IMR-90 (cell line): Measurements from ENCODE around the gene GTSE1. TPM values are rescaled to one million over a fixed set of nuclear protein-coding genes. Genes with fewer than 3 reads are reported as not detected.
A peak's percentile ranks its signal among the peaks of the same experiment; 100 is the strongest.

Experiments
- ATAC-seq: fragments of 200-7000 bp; cut with Tn5 transposase; 2 replicates; pipeline ENCODE4 v1.9.1; 2020; ENCODE audit warnings: low read depth, mild to moderate bottlenecking, moderate library complexity
- BruUV-seq: library from RNA; stranded (reverse); fragments of 400-500 nt; replicated peaks from 2 replicates; lab custom pipeline; 2021; lab: Mats Ljungman, UMichigan
- CTCF ChIA-PET: fragments of 300-600 bp; formaldehyde crosslinking; extraction: SDS; loops from one replicate; lab custom pipeline; 2021; ENCODE audit warnings: antibody characterized with exemption; lab: Yijun Ruan, JAX
- POLR2A ChIA-PET: fragments of 300-600 bp; sonication (Branson Sonifier 250); formaldehyde crosslinking; loops from one replicate; lab custom pipeline; 2022; ENCODE audit warnings: antibody characterized with exemption; ENCODE audit not compliant: unreplicated experiment; lab: Charles Lee
- DNase-seq: peaks from one replicate; pipeline ENCODE4 v3.0.0; 2013
- H2AFZ ChIP-seq: replicated peaks from 2 replicates; pipeline ENCODE3; 2013; ENCODE audit warnings: low read length, mild to moderate bottlenecking; ENCODE audit not compliant: poor library complexity
- H2AK5ac ChIP-seq: 2 replicates; pipeline ENCODE4 v1.6.1; 2013; ENCODE audit warnings: low read depth, low read length, inconsistent platforms
- H2AK9ac ChIP-seq: replicated peaks from 2 replicates; pipeline ENCODE3; 2013; ENCODE audit warnings: mild to moderate bottlenecking, low read depth, low read length, moderate library complexity; ENCODE audit not compliant: poor library complexity
- H2BK120ac ChIP-seq: 2 replicates; pipeline ENCODE4 v1.6.1; 2013; ENCODE audit warnings: low read depth, low read length, inconsistent platforms
- H2BK15ac ChIP-seq: 3 replicates; pipeline ENCODE4 v1.6.1; 2013; ENCODE audit warnings: low read depth, low read length, inconsistent platforms
- H2BK20ac ChIP-seq: 2 replicates; pipeline ENCODE4 v1.6.1; 2013; ENCODE audit warnings: low read depth, mild to moderate bottlenecking, inconsistent platforms, low read length, moderate library complexity
- H2BK5ac ChIP-seq: 2 replicates; pipeline ENCODE4 v1.6.1; 2013; ENCODE audit warnings: mild to moderate bottlenecking, low read depth, low read length, inconsistent platforms; ENCODE audit not compliant: poor library complexity, severe bottlenecking
- H3K14ac ChIP-seq: replicated peaks from 2 replicates; pipeline ENCODE4 v1.6.1; 2013; ENCODE audit warnings: low read depth, low read length, inconsistent platforms
- H3K18ac ChIP-seq: 2 replicates; pipeline ENCODE4 v1.6.1; 2013; ENCODE audit warnings: low read depth, low read length, control low read depth
- H3K23ac ChIP-seq: 2 replicates; pipeline ENCODE4 v1.6.1; 2013; ENCODE audit warnings: low read depth, low read length, inconsistent platforms
- H3K27ac ChIP-seq: 2 replicates; pipeline ENCODE4 v1.5.1; 2013; ENCODE audit warnings: mild to moderate bottlenecking, control low read depth, low read length; ENCODE audit not compliant: insufficient read depth
- H3K27me3 ChIP-seq: 2 replicates; pipeline ENCODE4 v1.6.1; 2013; ENCODE audit warnings: low read length; ENCODE audit not compliant: control insufficient read depth, insufficient read depth
- H3K36me3 ChIP-seq: 2 replicates; pipeline ENCODE4 v1.6.1; 2013; ENCODE audit warnings: low read length, mixed read lengths; ENCODE audit not compliant: control insufficient read depth, insufficient read depth
- H3K4ac ChIP-seq: 2 replicates; pipeline ENCODE4 v1.6.1; 2013; ENCODE audit warnings: low read depth, low read length, inconsistent platforms
- H3K4me1 ChIP-seq: 2 replicates; pipeline ENCODE4 v1.6.1; 2013; ENCODE audit warnings: low read length, mixed read lengths; ENCODE audit not compliant: control insufficient read depth, insufficient read depth
- H3K4me2 ChIP-seq: 2 replicates; pipeline ENCODE4 v1.6.1; 2013; ENCODE audit warnings: low read depth, mild to moderate bottlenecking, control low read depth, low read length, moderate library complexity
- H3K4me3 ChIP-seq: 2 replicates; pipeline ENCODE4 v1.5.1; 2013; ENCODE audit warnings: low read depth, mild to moderate bottlenecking, control low read depth, low read length, moderate library complexity; ENCODE audit not compliant: insufficient read depth
- H3K56ac ChIP-seq: 2 replicates; pipeline ENCODE4 v1.6.1; 2013; ENCODE audit warnings: low read length, inconsistent platforms; ENCODE audit not compliant: insufficient read depth; ENCODE audit errors: extremely low read depth
- H3K79me1 ChIP-seq, 2 experiments: 2 replicates each; pipeline ENCODE4 v1.6.1; 2013; ENCODE audit warnings: low read length in 2 of 2, inconsistent platforms in 1 of 2, low read depth in 1 of 2
- H3K9ac ChIP-seq: 2 replicates; pipeline ENCODE4 v1.6.1; 2013; ENCODE audit warnings: low read depth, low read length, control low read depth
- H3K9me1 ChIP-seq: 2 replicates; pipeline ENCODE4 v1.6.1; 2013; ENCODE audit warnings: low read length, inconsistent platforms; ENCODE audit not compliant: insufficient read depth
- H3K9me3 ChIP-seq: 2 replicates; pipeline ENCODE4 v1.6.1; 2013; ENCODE audit warnings: low read length; ENCODE audit not compliant: control insufficient read depth, insufficient read depth
- H4K20me1 ChIP-seq: 2 replicates; pipeline ENCODE4 v1.6.1; 2013; ENCODE audit warnings: low read length, inconsistent platforms; ENCODE audit not compliant: insufficient read depth
- H4K5ac ChIP-seq: 2 replicates; pipeline ENCODE4 v1.6.1; 2013; ENCODE audit warnings: mild to moderate bottlenecking, low read depth, low read length, control low read depth
- H4K8ac ChIP-seq, 2 experiments: 2 replicates each; pipeline ENCODE4 v1.6.1; 2013; ENCODE audit warnings: low read depth in 2 of 2, low read length in 2 of 2, control low read depth in 1 of 2, inconsistent platforms in 1 of 2
- H4K91ac ChIP-seq: 2 replicates; pipeline ENCODE4 v1.6.1; 2013; ENCODE audit warnings: low read depth, low read length, inconsistent platforms; ENCODE audit not compliant: insufficient read depth
- BHLHE40 ChIP-seq: fragments of 150-350 bp; IDR thresholded peaks from 2 replicates; pipeline ENCODE4 v1.6.1; 2016; ENCODE audit warnings: mild to moderate bottlenecking, low read depth, low read length
- CEBPB ChIP-seq: IDR thresholded peaks from 2 replicates; pipeline ENCODE4 v1.6.1; 2012; ENCODE audit warnings: low read depth, low read length, improper control_type of control experiment
- CHD1 ChIP-seq: IDR thresholded peaks from 2 replicates; pipeline ENCODE4 v1.6.1; 2012; ENCODE audit warnings: low read depth, low read length, improper control_type of control experiment
- FOS ChIP-seq: fragments of 150-350 bp; IDR thresholded peaks from 2 replicates; pipeline ENCODE4 v1.6.1; 2016; ENCODE audit warnings: low read depth, low read length
- MAFK ChIP-seq: IDR thresholded peaks from 2 replicates; pipeline ENCODE4 v1.6.1; 2012; ENCODE audit warnings: low read depth, low read length, improper control_type of control experiment
- MAZ ChIP-seq: IDR thresholded peaks from 2 replicates; pipeline ENCODE4 v1.6.1; 2012; ENCODE audit warnings: low read depth, mild to moderate bottlenecking, low read length, improper control_type of control experiment, moderate library complexity, borderline replicate concordance
- MXI1 ChIP-seq: IDR thresholded peaks from 2 replicates; pipeline ENCODE4 v1.6.1; 2012; ENCODE audit warnings: low read depth, mild to moderate bottlenecking, low read length, moderate library complexity, borderline replicate concordance
- NFE2L2 ChIP-seq: fragments of 150-350 bp; IDR thresholded peaks from 2 replicates; pipeline ENCODE4 v1.6.1; 2016; ENCODE audit warnings: low read depth, mild to moderate bottlenecking, low read length
- POLR2A ChIP-seq: IDR thresholded peaks from 2 replicates; pipeline ENCODE4 v1.6.1; 2012; ENCODE audit warnings: mild to moderate bottlenecking, low read depth, low read length
- RAD21 ChIP-seq: IDR thresholded peaks from 2 replicates; pipeline ENCODE4 v1.6.1; 2012; ENCODE audit warnings: low read length, improper control_type of control experiment
- RCOR1 ChIP-seq: IDR thresholded peaks from 2 replicates; pipeline ENCODE4 v1.6.1; 2012; ENCODE audit warnings: mild to moderate bottlenecking, low read length, improper control_type of control experiment; ENCODE audit not compliant: insufficient replicate concordance
- RFX5 ChIP-seq: IDR thresholded peaks from 2 replicates; pipeline ENCODE4 v1.8.0; 2012; ENCODE audit warnings: low read depth, mild to moderate bottlenecking, low read length, moderate library complexity
- SMC3 ChIP-seq: fragments of 150-350 bp; IDR thresholded peaks from 2 replicates; pipeline ENCODE4 v1.6.1; 2016; ENCODE audit warnings: low read depth, mild to moderate bottlenecking, antibody characterized with exemption, low read length, moderate library complexity
- WGBS, 2 experiments: methylation state at CpG; one replicate each; pipeline versions ENCODE4 v1.1.5 to v1.1.7; 2013; ENCODE audit warnings: missing lambda C conversion rate in 2 of 2; ENCODE audit not compliant: insufficient read length in 1 of 2; ENCODE audit errors: extremely low coverage in 2 of 2; 5-methylcytosine and 5-hydroxymethylcytosine counted together
- dilution Hi-C: fragments of 300-500 bp; cut with HindIII; formaldehyde crosslinking; loops from one replicate; pipeline ENCODE4 v1.14.3; 2018; ENCODE audit warnings: low sequenced_read_pairs; ENCODE audit not compliant: unreplicated experiment
- in situ Hi-C: fragments of 300-500 bp; cut with MboI; formaldehyde crosslinking; loops from 3 replicates; pipeline ENCODE4 v1.14.3; 2019; ENCODE audit warnings: low sequenced_read_pairs, inconsistent platforms, mixed read lengths
- intact Hi-C: fragments of 100-400 bp; cut with micrococcal nuclease; formaldehyde crosslinking; loops from 2 replicates; pipeline ENCODE4 v1.10.0; 2022
- polyA plus RNA-seq, 3 experiments: library from polyadenylated mRNA; depleted of rRNA; stranded (reverse); fragments of >200 nt; gene quantifications; 2 replicates each; pipeline ENCODE4 v1.2.3, GENCODE V29; 2012; ENCODE audit warnings: low replicate concordance in 1 of 3
- total RNA-seq: library from RNA; depleted of rRNA; stranded (reverse); fragments of >200 nt; gene quantifications from 2 replicates; pipeline ENCODE4 v1.2.3, GENCODE V29; 2012
- TF ChIP-seq, protein P1 (sequence below): fragments of 150-350 bp; IDR thresholded peaks from 2 replicates; pipeline ENCODE4 v1.6.1; 2016; ENCODE audit warnings: low read depth, mild to moderate bottlenecking, low read length, moderate library complexity, borderline replicate concordance
- TF ChIP-seq, protein P2 (sequence below): conservative IDR thresholded peaks from 2 replicates; pipeline ENCODE4 v1.5.1; 2012; ENCODE audit warnings: mild to moderate bottlenecking, low read depth, low read length, improper control_type of control experiment
- TF ChIP-seq, protein P3 (sequence below): fragments of 150-350 bp; IDR thresholded peaks from 2 replicates; pipeline ENCODE4 v1.6.1; 2017; ENCODE audit warnings: mild to moderate bottlenecking, antibody characterized with exemption, low read length, low read depth

Gene GTSE1
- total and polyA plus RNA-seq, 2 of the 4 experiments (the other 2 are of a cell fraction): 5.9 to 17.1 TPM

DNA sequence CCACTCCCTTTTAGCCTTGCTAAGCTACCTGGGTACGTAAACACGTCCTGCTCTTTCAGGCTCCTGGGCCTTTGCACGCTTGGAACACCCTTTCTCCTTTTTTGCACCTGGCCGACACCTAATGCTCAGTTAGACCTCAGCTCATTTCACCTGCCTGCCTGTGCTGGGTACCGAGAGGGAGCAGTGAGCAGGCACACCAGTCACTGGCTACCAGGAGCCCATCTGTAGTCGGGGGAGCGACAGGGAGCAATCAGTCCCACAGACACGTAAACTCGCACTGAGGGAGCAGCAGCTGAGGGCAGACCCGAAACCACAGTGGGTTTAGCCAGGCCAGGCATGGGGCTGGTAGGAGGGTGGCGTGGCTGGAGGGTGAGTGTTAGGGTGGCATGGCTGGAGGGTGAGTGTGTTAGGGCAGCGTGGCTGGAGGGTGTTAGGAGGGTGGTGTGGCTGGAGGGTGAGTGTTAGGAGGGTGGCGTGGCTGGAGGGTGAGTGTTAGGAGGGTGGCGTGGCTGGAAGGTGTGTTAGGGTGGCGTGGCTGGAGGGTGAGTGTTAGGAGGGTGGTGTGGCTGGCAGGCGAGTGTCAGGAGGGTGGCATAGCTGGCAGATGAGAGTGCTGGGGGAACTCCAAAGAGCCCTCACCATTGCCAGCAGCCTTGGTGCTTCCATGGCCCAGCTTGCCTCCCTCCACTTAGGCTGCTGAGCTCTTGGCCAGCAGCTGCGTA, 6.4 kb upstream of the GTSE1 start:
- H3K18ac ChIP-seq: no peak overlapping the region
- no peak overlapping the region for H2BK120ac ChIP-seq
- DNase-seq (no peak), ATAC-seq (no peak)
- no peak overlapping the region for H3K56ac ChIP-seq
- H3K79me1 ChIP-seq: peaks cover 0 to 3% of the 10 kb centered on the region in 2 experiments; a peak in 1 of 4 replicates
- H3K36me3 ChIP-seq: peaks cover 53% of the 10 kb centered on the region
- no peak overlapping the region for H4K5ac ChIP-seq
- 85% methylated on average over 8 of the region's 17 CpGs; no CpG with 5 or more reads in 1 of the 2 experiments for WGBS, 2 experiments
- no peaks in the 10 kb centered on the region for H4K20me1 ChIP-seq
- dilution Hi-C loops (no loop called here), intact Hi-C loops (no loop called here), in situ Hi-C loops (no loop called here)
- no peak overlapping the region for H2BK15ac ChIP-seq
- no peak overlapping the region for H2AK9ac ChIP-seq
- no peak overlapping the region for H3K9ac ChIP-seq
- ChIA-PET CTCF (no interaction called here), POLR2A (interaction anchor here (0.5 kb wide), 1 partner anchor 217 kb away, joined by 4 read pairs; no protein-coding TSS in a partner anchor)
- no peak overlapping the region for H2BK5ac ChIP-seq
- H3K4me3 ChIP-seq: no peak overlapping the region
- H2BK20ac ChIP-seq: no peak overlapping the region
- no peak overlapping the region for H3K4me2 ChIP-seq
- BruUV-seq: no TSS peak
- H3K9me3 ChIP-seq: no peaks in the 10 kb centered on the region
- TF ChIP-seq MAFK: no peak
- TF ChIP-seq POLR2A: no peak
- no peak for TF ChIP-seq SMC3
- no peak for TF ChIP-seq RCOR1
- TF ChIP-seq BHLHE40: no peak
- TF ChIP-seq MXI1: no peak
- TF ChIP-seq, protein P1, sequence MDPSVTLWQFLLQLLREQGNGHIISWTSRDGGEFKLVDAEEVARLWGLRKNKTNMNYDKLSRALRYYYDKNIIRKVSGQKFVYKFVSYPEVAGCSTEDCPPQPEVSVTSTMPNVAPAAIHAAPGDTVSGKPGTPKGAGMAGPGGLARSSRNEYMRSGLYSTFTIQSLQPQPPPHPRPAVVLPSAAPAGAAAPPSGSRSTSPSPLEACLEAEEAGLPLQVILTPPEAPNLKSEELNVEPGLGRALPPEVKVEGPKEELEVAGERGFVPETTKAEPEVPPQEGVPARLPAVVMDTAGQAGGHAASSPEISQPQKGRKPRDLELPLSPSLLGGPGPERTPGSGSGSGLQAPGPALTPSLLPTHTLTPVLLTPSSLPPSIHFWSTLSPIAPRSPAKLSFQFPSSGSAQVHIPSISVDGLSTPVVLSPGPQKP: no peak
- no peak for TF ChIP-seq NFE2L2
- no peak for TF ChIP-seq CEBPB
- TF ChIP-seq, protein P2, sequence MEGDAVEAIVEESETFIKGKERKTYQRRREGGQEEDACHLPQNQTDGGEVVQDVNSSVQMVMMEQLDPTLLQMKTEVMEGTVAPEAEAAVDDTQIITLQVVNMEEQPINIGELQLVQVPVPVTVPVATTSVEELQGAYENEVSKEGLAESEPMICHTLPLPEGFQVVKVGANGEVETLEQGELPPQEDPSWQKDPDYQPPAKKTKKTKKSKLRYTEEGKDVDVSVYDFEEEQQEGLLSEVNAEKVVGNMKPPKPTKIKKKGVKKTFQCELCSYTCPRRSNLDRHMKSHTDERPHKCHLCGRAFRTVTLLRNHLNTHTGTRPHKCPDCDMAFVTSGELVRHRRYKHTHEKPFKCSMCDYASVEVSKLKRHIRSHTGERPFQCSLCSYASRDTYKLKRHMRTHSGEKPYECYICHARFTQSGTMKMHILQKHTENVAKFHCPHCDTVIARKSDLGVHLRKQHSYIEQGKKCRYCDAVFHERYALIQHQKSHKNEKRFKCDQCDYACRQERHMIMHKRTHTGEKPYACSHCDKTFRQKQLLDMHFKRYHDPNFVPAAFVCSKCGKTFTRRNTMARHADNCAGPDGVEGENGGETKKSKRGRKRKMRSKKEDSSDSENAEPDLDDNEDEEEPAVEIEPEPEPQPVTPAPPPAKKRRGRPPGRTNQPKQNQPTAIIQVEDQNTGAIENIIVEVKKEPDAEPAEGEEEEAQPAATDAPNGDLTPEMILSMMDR: no peak
- TF ChIP-seq MAZ: no peak
- TF ChIP-seq FOS: no peak
- TF ChIP-seq, protein P3, sequence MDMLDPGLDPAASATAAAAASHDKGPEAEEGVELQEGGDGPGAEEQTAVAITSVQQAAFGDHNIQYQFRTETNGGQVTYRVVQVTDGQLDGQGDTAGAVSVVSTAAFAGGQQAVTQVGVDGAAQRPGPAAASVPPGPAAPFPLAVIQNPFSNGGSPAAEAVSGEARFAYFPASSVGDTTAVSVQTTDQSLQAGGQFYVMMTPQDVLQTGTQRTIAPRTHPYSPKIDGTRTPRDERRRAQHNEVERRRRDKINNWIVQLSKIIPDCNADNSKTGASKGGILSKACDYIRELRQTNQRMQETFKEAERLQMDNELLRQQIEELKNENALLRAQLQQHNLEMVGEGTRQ: no peak
- TF ChIP-seq RFX5: no peak
- no peak for TF ChIP-seq CHD1
- no peak for TF ChIP-seq RAD21
- H4K8ac ChIP-seq: no peak overlapping the region
- no peak overlapping the region for H3K4ac ChIP-seq
- no peak overlapping the region for H3K27ac ChIP-seq
- peak overlapping the region; percentile 29 for H2AFZ ChIP-seq
- H3K27me3 ChIP-seq: no peaks in the 10 kb centered on the region
- peaks cover 12% of the 10 kb centered on the region for H3K9me1 ChIP-seq
- no peak overlapping the region for H4K91ac ChIP-seq
- H3K23ac ChIP-seq: no peak overlapping the region
- H3K14ac ChIP-seq: no peak overlapping the region
- H2AK5ac ChIP-seq: no peak overlapping the region
- no peaks in the 10 kb centered on the region for H3K4me1 ChIP-seq
